Stimulated activated CD8-positive, alpha-beta memory T cell treated with anti-CD3 and anti-CD28 coated beads, Interleukin-7, amount 100 ng/mL, for 1 hour (primary cell): ENCODE data around the gene APOA4.

Experiments
- DNase-seq, 2 donors: peaks; one replicate each; pipeline ENCODE4 v3.0.0-alpha.2; 2020; ENCODE audit warnings: low read depth in 2 of 2

Gene APOA4

DNA sequence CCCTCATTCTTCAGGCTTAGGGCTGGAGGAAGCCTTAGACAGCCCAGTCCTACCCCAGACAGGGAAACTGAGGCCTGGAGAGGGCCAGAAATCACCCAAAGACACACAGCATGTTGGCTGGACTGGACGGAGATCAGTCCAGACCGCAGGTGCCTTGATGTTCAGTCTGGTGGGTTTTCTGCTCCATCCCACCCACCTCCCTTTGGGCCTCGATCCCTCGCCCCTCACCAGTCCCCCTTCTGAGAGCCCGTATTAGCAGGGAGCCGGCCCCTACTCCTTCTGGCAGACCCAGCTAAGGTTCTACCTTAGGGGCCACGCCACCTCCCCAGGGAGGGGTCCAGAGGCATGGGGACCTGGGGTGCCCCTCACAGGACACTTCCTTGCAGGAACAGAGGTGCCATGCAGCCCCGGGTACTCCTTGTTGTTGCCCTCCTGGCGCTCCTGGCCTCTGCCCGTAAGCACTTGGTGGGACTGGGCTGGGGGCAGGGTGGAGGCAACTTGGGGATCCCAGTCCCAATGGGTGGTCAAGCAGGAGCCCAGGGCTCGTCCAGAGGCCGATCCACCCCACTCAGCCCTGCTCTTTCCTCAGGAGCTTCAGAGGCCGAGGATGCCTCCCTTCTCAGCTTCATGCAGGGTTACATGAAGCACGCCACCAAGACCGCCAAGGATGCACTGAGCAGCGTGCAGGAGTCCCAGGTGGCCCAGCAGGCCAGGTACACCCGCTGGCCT lies 7.2 kb upstream of the APOA4 start:
- DNase-seq, result no peak

- DNase-seq, result no peak
Observed at GRCh38 chr11:116829525-116830183, 6.5 kb upstream of the APOA4 start, which contains the start of gene APOC3. TSS of gene APOC3 (plus strand) at chr11:116829907. CDS start at chr11:116830583, 676 bp downstream.

- DNase-seq, result no peak
Observed at GRCh38 chr11:116828632-116829524, 5.8 kb upstream of the APOA4 start.

DNA sequence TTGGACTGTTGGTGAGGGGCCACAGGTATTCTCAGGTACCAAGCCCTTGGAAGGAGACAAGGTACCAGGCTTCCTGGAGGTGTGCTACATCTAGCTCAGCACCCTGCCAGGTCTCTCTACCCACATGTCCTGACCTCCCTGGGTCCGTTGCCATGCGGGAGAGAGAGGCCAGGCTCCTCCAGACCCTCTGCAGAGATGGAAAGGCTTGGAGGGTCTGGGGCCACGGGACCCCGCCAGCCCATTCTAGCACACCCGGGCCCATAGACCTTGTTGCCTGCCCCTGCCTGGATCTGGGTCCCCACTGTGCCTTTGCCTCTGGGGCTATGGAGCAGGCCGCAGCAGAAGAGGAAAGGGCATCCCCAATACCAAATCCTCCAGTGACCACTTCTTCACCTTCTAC lies 4.4 kb upstream of the APOA4 start:
- DNase-seq, result no peak

- no peak for DNase-seq
Observed at GRCh38 chr11:116826751-116827431, 3.8 kb upstream of the APOA4 start.

DNA sequence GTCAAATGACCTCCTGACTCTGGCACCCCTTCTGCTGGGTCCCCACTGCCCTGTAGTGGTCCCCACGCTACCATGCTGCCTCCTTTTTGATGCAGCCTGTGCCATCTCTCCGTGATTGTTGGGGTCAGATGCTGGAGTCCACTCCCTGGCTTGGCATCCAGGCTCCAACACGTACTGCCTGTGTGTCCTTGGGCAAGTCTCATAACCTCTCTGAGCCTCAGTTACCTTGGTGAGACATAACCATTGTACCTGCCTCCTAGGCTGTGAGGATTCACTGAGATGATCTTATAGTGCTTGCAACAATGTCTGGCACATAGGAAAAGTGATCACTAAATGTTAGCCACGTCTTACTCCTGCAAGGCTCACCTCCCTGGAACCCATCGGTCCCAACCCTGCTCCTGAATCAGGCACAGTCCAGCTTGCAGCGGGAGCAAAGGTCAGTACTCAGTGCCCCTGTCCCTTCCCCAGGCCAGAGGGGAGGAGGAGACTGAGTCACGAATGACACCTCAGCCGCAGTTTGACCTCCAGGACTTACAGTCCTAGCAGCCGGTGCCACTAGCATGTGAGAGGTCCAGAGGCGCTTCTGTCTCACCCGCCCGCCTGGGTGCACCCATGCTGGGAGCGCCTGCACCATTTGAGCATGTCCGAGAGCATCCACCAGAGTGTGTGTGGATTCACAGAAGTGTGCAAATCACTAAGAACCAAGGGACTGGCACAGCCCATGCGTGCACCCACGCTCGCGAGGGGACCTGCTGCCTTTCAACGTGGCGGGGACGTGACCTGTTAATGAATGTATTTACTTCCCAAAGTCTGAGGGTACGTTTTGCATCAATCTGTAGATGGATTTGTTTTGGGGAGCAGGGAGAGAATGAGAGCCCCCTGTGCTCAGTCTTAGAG lies 3.0 kb upstream of the APOA4 start:
- no peak for DNase-seq

DNA sequence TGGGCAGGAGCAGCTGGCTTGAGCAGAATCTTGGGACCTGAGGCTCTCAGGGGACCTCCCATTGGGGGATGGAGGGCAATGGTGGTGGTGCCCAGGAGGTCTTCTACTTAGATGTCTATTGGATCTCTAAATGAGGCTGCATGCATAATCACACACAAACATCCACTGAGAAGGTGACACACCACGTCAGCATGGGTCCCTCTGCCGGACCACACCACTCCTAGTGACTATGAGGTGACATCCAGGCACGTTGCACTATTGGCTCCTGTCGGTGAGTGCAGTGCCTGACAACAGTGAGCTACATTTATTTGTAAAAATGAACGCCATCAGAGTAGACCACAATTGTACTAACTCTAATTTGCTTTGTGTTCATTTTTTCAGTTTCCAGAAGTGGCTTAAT lies 2.3 kb upstream of the APOA4 start:
- no peak for DNase-seq

- no peak for DNase-seq
Observed at GRCh38 chr11:116822575-116822974, 529 bp downstream of the APOA4 start.

GRCh38 chr11:116821050-116821918 lies 1.8 kb downstream of the APOA4 start:
- no peak for DNase-seq

DNA sequence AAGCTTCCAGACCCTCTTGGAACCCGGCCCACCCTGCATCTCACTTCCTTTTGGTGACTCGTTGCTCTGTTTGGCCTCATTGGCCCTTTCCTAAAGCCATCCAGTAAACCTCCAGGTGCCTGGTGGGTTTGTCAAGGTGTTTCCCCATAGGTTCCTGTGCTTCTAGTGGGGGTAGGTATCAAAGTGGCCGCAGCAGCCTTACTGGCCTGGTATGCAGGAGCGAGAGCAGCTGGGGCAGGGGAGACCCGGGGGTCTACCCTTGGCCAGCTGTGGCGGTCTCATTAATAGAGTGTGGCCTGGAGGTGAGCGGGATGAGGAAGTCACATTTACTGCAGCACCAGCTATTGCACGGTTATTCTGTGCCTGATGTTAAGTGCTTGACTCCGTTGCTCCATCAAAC lies 4.1 kb downstream of the APOA4 start:
- DNase-seq, result no peak

- DNase-seq, result no peak
Observed at GRCh38 chr11:116814502-116814901, 8.6 kb downstream of the APOA4 start.

DNA sequence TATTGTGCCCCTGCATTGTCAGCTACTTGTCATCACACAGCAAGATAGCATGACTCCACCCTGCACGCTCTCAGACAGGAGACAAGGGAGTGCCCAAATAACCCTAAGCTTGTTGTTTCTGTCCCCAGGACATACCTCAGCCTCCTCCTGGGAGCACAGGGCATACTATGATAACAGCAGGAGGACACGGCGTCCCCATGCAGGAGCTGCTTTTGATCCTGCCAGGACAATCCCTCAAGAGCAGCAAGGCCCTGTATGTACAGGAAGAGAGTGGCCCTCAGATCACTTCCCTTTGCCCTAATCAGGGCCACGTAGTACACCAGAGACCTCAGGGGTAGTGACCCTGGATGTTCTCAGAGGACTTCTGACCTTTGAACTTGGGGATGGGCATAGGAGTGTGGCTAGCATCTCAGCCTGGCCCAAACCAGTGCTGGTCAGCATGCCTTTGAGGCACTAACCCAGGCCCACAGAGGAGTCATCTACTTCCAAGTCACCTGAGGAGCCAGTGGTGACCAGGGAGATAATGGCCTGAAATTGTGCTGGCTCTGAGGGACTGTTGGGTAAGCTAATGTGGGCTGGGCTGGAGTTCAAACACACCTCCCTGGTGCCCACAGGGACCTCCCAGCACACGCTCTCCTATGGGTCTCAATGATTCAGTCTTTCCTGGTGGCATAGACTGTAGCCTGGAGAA lies 9.2 kb downstream of the APOA4 start:
- DNase-seq, result no peak

DNA sequence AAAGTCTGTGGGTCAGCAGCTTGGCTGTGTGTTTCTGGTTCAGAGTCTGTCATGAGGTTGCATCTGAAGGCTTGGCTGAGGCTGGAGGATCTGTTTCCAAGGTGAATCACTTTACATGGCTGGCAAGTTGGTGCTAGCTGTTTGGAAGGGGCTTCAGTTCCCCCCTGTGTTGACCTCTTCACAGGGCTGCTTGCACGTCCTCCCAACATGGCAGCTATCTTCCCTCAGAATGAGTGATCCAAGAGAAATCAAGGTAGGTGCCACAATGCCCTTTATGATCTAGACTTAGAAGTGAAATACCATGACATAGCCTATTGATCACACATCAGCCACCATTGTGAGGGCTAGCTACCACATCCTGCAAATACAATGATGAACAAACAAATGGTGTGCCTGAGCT lies 9.9 kb downstream of the APOA4 start:
- no peak for DNase-seq

GRCh38 chr11:116812109-116812508 lies 11.0 kb downstream of the APOA4 start:
- DNase-seq, result no peak

GRCh38 chr11:116811194-116811593 lies 11.9 kb downstream of the APOA4 start:
- DNase-seq, result no peak

GRCh38 chr11:116808262-116809175 lies 14.6 kb downstream of the APOA4 start:
- no peak for DNase-seq

GRCh38 chr11:116807601-116808261 lies 15.4 kb downstream of the APOA4 start:
- DNase-seq, result no peak

- DNase-seq, result no peak
Observed at GRCh38 chr11:116804001-116804400, 19.1 kb downstream of the APOA4 start.
